ENCODE measurements around the gene ZNF175.

DNA sequence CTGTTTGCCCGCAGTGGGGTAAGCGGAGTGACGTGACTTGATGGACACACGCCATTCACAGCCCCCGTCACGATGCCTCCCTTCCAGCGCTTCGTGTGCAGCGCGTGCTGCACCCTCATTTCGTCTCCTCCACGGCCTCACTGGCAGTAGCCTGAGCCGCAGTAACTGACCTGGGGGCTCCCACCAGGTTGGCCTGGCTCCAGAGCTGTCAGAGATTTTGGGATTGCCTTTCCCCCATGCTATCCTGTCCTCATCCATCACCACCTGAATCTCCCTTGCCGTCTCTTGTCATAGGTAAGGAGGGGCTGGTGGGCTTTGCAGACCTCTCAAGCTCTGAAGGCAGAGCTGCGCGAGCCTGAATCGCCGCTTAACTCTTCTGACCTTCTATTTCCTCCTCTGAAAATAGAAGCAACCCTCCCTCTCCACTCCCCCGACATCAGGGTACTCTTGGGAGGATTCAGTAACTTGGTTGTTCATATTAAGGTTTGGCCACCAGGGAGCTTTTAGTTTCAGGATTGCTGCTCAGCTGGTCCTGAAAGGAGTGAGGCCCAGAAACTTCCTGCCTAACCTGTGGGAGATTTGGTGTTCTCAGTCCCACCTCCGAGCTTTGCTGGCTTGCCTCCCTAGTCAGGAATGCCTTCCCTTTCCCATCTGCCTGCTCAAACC lies 31.2 kb downstream of the ZNF175 start:
- no peak for TF ChIP-seq TAF1 (IDR thresholded peaks at IDR 0.05; ENCODE audit: borderline replicate concordance, low read depth, low read length)
- TF ChIP-seq POLR2A (IDR thresholded peaks at IDR 0.05; ENCODE audit: low read depth, low read length), result no peak
- TF ChIP-seq POLR2AphosphoS5 (IDR thresholded peaks at IDR 0.05; ENCODE audit: low read depth, low read length), result no peak
